Measurements from ENCODE around the gene KIF26B.

The KIF26B gene

DNA sequence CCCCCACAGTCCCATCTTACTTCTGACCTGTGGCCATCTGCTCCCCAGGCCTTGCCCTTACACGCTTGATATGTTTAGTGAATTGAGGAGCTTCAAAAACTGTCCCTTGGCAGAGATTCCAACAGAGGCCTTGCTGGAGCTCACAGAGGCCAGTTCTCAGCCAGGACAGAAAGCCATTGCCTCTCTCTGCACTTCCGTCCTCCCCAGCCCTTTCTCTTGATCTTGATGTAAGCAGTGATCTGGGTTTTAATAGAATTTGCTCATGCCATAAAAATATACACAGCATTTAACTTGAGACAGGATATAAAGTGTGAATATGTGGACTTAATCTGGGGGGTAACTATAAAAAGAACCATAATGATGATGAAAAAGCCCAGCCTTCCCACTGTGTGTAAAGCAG is 453.5 kb downstream of the KIF26B start:
- DNase-seq: no peak
- H3K27me3 ChIP-seq (replicated peaks): no peaks in the 10 kb centered on the region
- no peak overlapping the region for H3K4me3 ChIP-seq (ENCODE audit: low read depth, low read length)
- no peaks in the 10 kb centered on the region for H3K36me3 ChIP-seq (replicated peaks)
- TF ChIP-seq CTCF (IDR thresholded peaks at IDR 0.05; ENCODE audit: low read depth, low read length, missing control alignments): no peak
- H3K27ac ChIP-seq: no peak overlapping the region
- in situ Hi-C loops (cut with HindIII; ENCODE audit: low pct_ligation_motif_present, low sequenced_read_pairs): no loop called here

GRCh38 chr1:245609354-245610150 is 454.8 kb downstream of the KIF26B start:
- in situ Hi-C loops (cut with HindIII; ENCODE audit: low pct_ligation_motif_present, low sequenced_read_pairs): no loop called here
- peaks cover 2% of the 10 kb centered on the region for H3K27me3 ChIP-seq (replicated peaks)

GRCh38 chr1:245611251-245611650 is 456.5 kb downstream of the KIF26B start:
- DNase-seq: no peak
- in situ Hi-C loops (cut with HindIII; ENCODE audit: low pct_ligation_motif_present, low sequenced_read_pairs): no loop called here
- no peak overlapping the region for H3K27ac ChIP-seq
- peaks cover 2% of the 10 kb centered on the region for H3K27me3 ChIP-seq (replicated peaks)
- TF ChIP-seq CTCF (IDR thresholded peaks at IDR 0.05; ENCODE audit: low read depth, low read length, missing control alignments): no peak
- no peak overlapping the region for H3K4me3 ChIP-seq (ENCODE audit: low read depth, low read length)
- no peaks in the 10 kb centered on the region for H3K36me3 ChIP-seq (replicated peaks)

More at GRCh38 chr1:245609354-245610150, 454.8 kb downstream of the KIF26B start:
- TF ChIP-seq CTCF (IDR thresholded peaks at IDR 0.05; ENCODE audit: low read depth, low read length, missing control alignments): no peak
- DNase-seq: no peak
- no peak overlapping the region for H3K4me3 ChIP-seq (ENCODE audit: low read depth, low read length)
- H3K36me3 ChIP-seq (replicated peaks): no peaks in the 10 kb centered on the region
- H3K27ac ChIP-seq: no peak overlapping the region

- no peak for DNase-seq
- H3K27ac ChIP-seq: no peak overlapping the region
- no peak overlapping the region for H3K4me3 ChIP-seq (ENCODE audit: low read depth, low read length)
- H3K27me3 ChIP-seq (replicated peaks): peaks cover 2% of the 10 kb centered on the region
- in situ Hi-C loops (cut with HindIII; ENCODE audit: low pct_ligation_motif_present, low sequenced_read_pairs): no loop called here
- TF ChIP-seq CTCF (IDR thresholded peaks at IDR 0.05; ENCODE audit: low read depth, low read length, missing control alignments): no peak
- no peaks in the 10 kb centered on the region for H3K36me3 ChIP-seq (replicated peaks)
Measured at GRCh38 chr1:245614476-245614875, 459.7 kb downstream of the KIF26B start.

- in situ Hi-C loops (cut with HindIII; ENCODE audit: low pct_ligation_motif_present, low sequenced_read_pairs): no loop called here
- peaks cover 2% of the 10 kb centered on the region for H3K27me3 ChIP-seq (replicated peaks)
- TF ChIP-seq CTCF (IDR thresholded peaks at IDR 0.05; ENCODE audit: low read depth, low read length, missing control alignments): no peak
- no peak for DNase-seq
- no peak overlapping the region for H3K27ac ChIP-seq
- H3K36me3 ChIP-seq (replicated peaks): no peaks in the 10 kb centered on the region
- no peak overlapping the region for H3K4me3 ChIP-seq (ENCODE audit: low read depth, low read length)
Measured at GRCh38 chr1:245615001-245615400, 460.2 kb downstream of the KIF26B start.

GRCh38 chr1:245621589-245621988 is 466.8 kb downstream of the KIF26B start:
- Histone ChIP-seq H3K27ac (no peak overlapping the region), H3K27me3 (replicated peaks) (no peaks in the 10 kb centered on the region), H3K4me3 (ENCODE audit: low read depth, low read length) (no peak overlapping the region), H3K36me3 (replicated peaks) (no peaks in the 10 kb centered on the region)
- no peak for TF ChIP-seq CTCF (IDR thresholded peaks at IDR 0.05; ENCODE audit: low read depth, low read length, missing control alignments)
- in situ Hi-C loops (cut with HindIII; ENCODE audit: low pct_ligation_motif_present, low sequenced_read_pairs): no loop called here
- DNase-seq: no peak

Data from brain microvascular endothelial cell (primary cell).